Endothelial cell of umbilical vein (primary cell): ENCODE measurements around the gene SUSD5. TPM values are rescaled to one million over a fixed set of nuclear protein-coding genes. Genes with fewer than 3 reads are reported as not detected.

Experiments used
- BruUV-seq: library from RNA; stranded (reverse); fragments of 400-500 nt; replicated peaks from 2 replicates; lab custom pipeline; 2021; lab: Mats Ljungman, UMichigan
- CTCF ChIA-PET: fragments of 300-600, 350-600 bp; sonication (Branson Sonifier 250); formaldehyde crosslinking; loops from one replicate; lab custom pipeline; 2021; ENCODE audit warnings: antibody characterized with exemption, inconsistent platforms; lab: Charles Lee
- POLR2A ChIA-PET: fragments of 300-600, 350-600 bp; sonication (Branson Sonifier 250); formaldehyde crosslinking; loops from one replicate; lab custom pipeline; 2021; ENCODE audit warnings: antibody characterized with exemption, inconsistent platforms; lab: Charles Lee
- DNase-seq: peaks from one replicate; pipeline ENCODE4 v3.0.0-alpha.2; 2011; ENCODE audit warnings: low read depth, low spot score
- FAIRE-seq: peaks from 2 replicates; lab custom pipeline; 2011; peaks lifted over from hg19 to GRCh38; lab: Jason Lieb, UNC
- H2AFZ ChIP-seq: 2 replicates; pipeline ENCODE4 v1.6.0; 2012; ENCODE audit warnings: low read depth, low read length, control low read depth, inconsistent platforms
- H3K27ac ChIP-seq: 2 replicates; pipeline ENCODE4 v1.5.1; 2011; ENCODE audit warnings: low read depth, mild to moderate bottlenecking, control low read depth, low read length, moderate library complexity; ENCODE audit not compliant: insufficient read depth
- H3K27me3 ChIP-seq, 2 experiments: 2 replicates each; pipeline versions ENCODE4 v1.6.0 to v1.6.1; 2011; ENCODE audit warnings: low read length in 2 of 2, mixed read lengths in 1 of 2; ENCODE audit not compliant: control insufficient read depth in 2 of 2, insufficient read depth in 2 of 2
- H3K36me3 ChIP-seq, 2 experiments: 2 replicates in 1 of 2; 3 replicates in 1 of 2; pipeline ENCODE4 v1.5.1; 2011; ENCODE audit warnings: low read length in 2 of 2, mild to moderate bottlenecking in 1 of 2, moderate library complexity in 1 of 2; ENCODE audit not compliant: control insufficient read depth in 2 of 2, insufficient read depth in 2 of 2; ENCODE audit errors: extremely low read depth in 1 of 2
- H3K4me1 ChIP-seq: 3 replicates; pipeline ENCODE4 v1.5.1; 2011; ENCODE audit warnings: mild to moderate bottlenecking, low read length; ENCODE audit not compliant: control insufficient read depth, insufficient read depth; ENCODE audit errors: extremely low read depth
- H3K4me2 ChIP-seq: 2 replicates; pipeline ENCODE4 v1.6.1; 2011; ENCODE audit warnings: low read length, control low read depth, mixed read lengths; ENCODE audit not compliant: insufficient read depth
- H3K4me3 ChIP-seq, 3 experiments: fragments of 200-600 bp in 1 of 3; sonication (generic), shearing (Covaris generic) in 1 of 3; replicated peaks in 1 of 3; 2 replicates each; pipeline ENCODE4 v1.5.1; 2011 to 2016; ENCODE audit warnings: control low read depth in 3 of 3, low read length in 3 of 3, mild to moderate bottlenecking in 2 of 3, inconsistent platforms in 1 of 3, low read depth in 1 of 3, moderate library complexity in 1 of 3; ENCODE audit not compliant: insufficient read depth in 1 of 3
- H3K79me2 ChIP-seq: 2 replicates; pipeline ENCODE4 v1.6.0; 2012; ENCODE audit warnings: low read length, inconsistent platforms; ENCODE audit not compliant: control insufficient read depth, insufficient read depth
- H3K9ac ChIP-seq: replicated peaks from 2 replicates; pipeline ENCODE3; 2011; ENCODE audit warnings: low read length, control low read depth; ENCODE audit not compliant: insufficient read depth; ENCODE audit errors: extremely low read depth
- H3K9me1 ChIP-seq: replicated peaks from 3 replicates; pipeline ENCODE4 v1.6.0; 2011; ENCODE audit warnings: mild to moderate bottlenecking, low read length; ENCODE audit not compliant: control insufficient read depth, insufficient read depth; ENCODE audit errors: extremely low read depth
- H3K9me3 ChIP-seq: replicated peaks from 2 replicates; pipeline ENCODE4 v1.5.1; 2012; ENCODE audit warnings: low read length, inconsistent platforms; ENCODE audit not compliant: control insufficient read depth, insufficient read depth
- H4K20me1 ChIP-seq: replicated peaks from 2 replicates; pipeline ENCODE3; 2011; ENCODE audit warnings: mild to moderate bottlenecking, low read length; ENCODE audit not compliant: control insufficient read depth, insufficient read depth; ENCODE audit errors: extremely low read depth
- CTCF ChIP-seq, 2 donors: IDR thresholded peaks; 1 replicate in 1 of 2; 2 replicates in 1 of 2; pipeline ENCODE4 v1.5.1; 2011; ENCODE audit warnings: low read length in 2 of 2, mild to moderate bottlenecking in 2 of 2, moderate library complexity in 2 of 2, control low read depth in 1 of 2, inconsistent platforms in 1 of 2, low read depth in 1 of 2; ENCODE audit not compliant: insufficient read depth in 1 of 2; ENCODE audit errors: extremely low read depth in 1 of 2
- EZH2 ChIP-seq: IDR thresholded peaks from 2 replicates; pipeline ENCODE4 v1.6.1; 2012; ENCODE audit warnings: borderline replicate concordance, low read depth, mild to moderate bottlenecking, moderate library complexity, low read length, inconsistent platforms; ENCODE audit not compliant: severe bottlenecking
- FOS ChIP-seq: IDR thresholded peaks from 2 replicates; pipeline ENCODE4 v1.6.1; 2011; ENCODE audit warnings: mild to moderate bottlenecking, low read length, moderate library complexity, borderline replicate concordance; ENCODE audit not compliant: insufficient read depth
- GATA2 ChIP-seq: IDR thresholded peaks from 2 replicates; pipeline ENCODE4 v1.7.0; 2011; ENCODE audit warnings: low read depth, mild to moderate bottlenecking, moderate library complexity, mixed read lengths, low read length; ENCODE audit not compliant: insufficient read length, insufficient read depth
- JUN ChIP-seq: IDR thresholded peaks from 2 replicates; pipeline ENCODE4 v1.6.1; 2011; ENCODE audit warnings: borderline replicate concordance, low read depth; ENCODE audit not compliant: insufficient read length, insufficient read depth
- MAX ChIP-seq: IDR thresholded peaks from 2 replicates; pipeline ENCODE4 v1.6.1; 2011; ENCODE audit not compliant: insufficient read depth, insufficient read length
- MYC ChIP-seq: IDR thresholded peaks from one replicate; pipeline ENCODE4 v1.6.1; 2011; ENCODE audit warnings: mild to moderate bottlenecking, low read depth, low read length
- POLR2AphosphoS5 ChIP-seq: IDR thresholded peaks from 2 replicates; pipeline ENCODE4 v1.6.1; 2012; ENCODE audit warnings: low read depth, mild to moderate bottlenecking, control low read depth, low read length, moderate library complexity; ENCODE audit not compliant: insufficient read depth
- dilution Hi-C: fragments of 300-500 bp; cut with MboI; formaldehyde crosslinking; loops from one replicate; pipeline ENCODE4 v1.15.0; 2019; ENCODE audit warnings: low sequenced_read_pairs; ENCODE audit not compliant: extremely low pct_ligation_motif_present
- intact Hi-C: fragments of 100-400 bp; cut with micrococcal nuclease; formaldehyde crosslinking; loops from one replicate; pipeline ENCODE4 v1.10.0; 2022
- polyA plus RNA-seq, 4 experiments: library from polyadenylated mRNA; depleted of rRNA in 3 of 4; stranded (reverse) in 3 of 4; unstranded in 1 of 4; fragments of >200 nt; gene quantifications; 2 replicates each; pipeline versions ENCODE4 v1.2.1 to v1.2.3, GENCODE V29; 2011 to 2012; ENCODE audit warnings: missing spikeins in 1 of 4
- total RNA-seq: library from RNA; stranded (reverse); gene quantifications from 2 replicates; pipeline ENCODE4 v1.2.3, GENCODE V29; 2021

SUSD5 gene
- total and polyA plus RNA-seq, 2 donors (not counting 3 experiments of a cell fraction or from before 2014, with no cell fraction given): 7.7 to 18.8 TPM

GRCh38 chr3:33128706-33129105 lies 89.9 kb downstream of the SUSD5 start:
- ChIA-PET POLR2A (no interaction called here), CTCF (interaction anchor here (0.9 to 10.1 kb wide), 2 partner anchors 13 to 245 kb away, joined by 3 to 639 read pairs; no protein-coding TSS in a partner anchor)
- FAIRE-seq (no peak), DNase-seq (no peak)
- Histone ChIP-seq H3K27me3 (no peaks in the 10 kb centered on the region), H3K9me1 (no peaks in the 10 kb centered on the region), H3K9ac (no peak overlapping the region), H3K4me1 (peaks cover 5% of the 10 kb centered on the region), H3K79me2 (no peaks in the 10 kb centered on the region), H3K9me3 (no peaks in the 10 kb centered on the region), H4K20me1 (no peaks in the 10 kb centered on the region), H3K4me2 (no peak overlapping the region), H3K36me3 (peaks cover 7 to 9% of the 10 kb centered on the region in 2 experiments), H2AFZ (no peak overlapping the region), H3K27ac (no peak overlapping the region), H3K4me3 (no peak overlapping the region)
- intact Hi-C loops (no loop called here), dilution Hi-C loops (no loop called here)
- TF ChIP-seq FOS (no peak), JUN (no peak), GATA2 (no peak), POLR2AphosphoS5 (no peak), MAX (no peak), MYC (no peak), CTCF (IDR thresholded peaks at IDR 0.05; ENCODE audit: extremely low read depth in 1 of 2, insufficient read depth in 1 of 2, low read depth in 1 of 2, low read length in 2 of 2) (no peak), EZH2 (no peak)
- BruUV-seq: no TSS peak
